Choroid plexus epithelial cell (primary cell): Measurements from ENCODE around the gene NR1H4.
A peak's percentile ranks its signal among the peaks of the same experiment; 100 is the strongest.

Source experiments
- DNase-seq: peaks from one replicate; pipeline ENCODE4 v3.0.0-alpha.2; 2010; ENCODE audit warnings: low read depth
- H3K4me3 ChIP-seq: 2 replicates; pipeline ENCODE4 v1.5.1; 2011; ENCODE audit warnings: low read depth, mild to moderate bottlenecking, control low read depth, low read length, moderate library complexity
- CTCF ChIP-seq: conservative IDR thresholded peaks from 2 replicates; pipeline ENCODE4 v1.5.1; 2011; ENCODE audit warnings: low read depth, mild to moderate bottlenecking, control low read depth, inconsistent platforms, low read length, moderate library complexity

NR1H4 gene

GRCh38 chr12:100481021-100481420 lies 7.4 kb downstream of the NR1H4 start:
- DNase-seq, result peak; percentile 48
- no peak for TF ChIP-seq CTCF
- no peak overlapping the region for H3K4me3 ChIP-seq

GRCh38 chr12:100484183-100484886 lies 10.7 kb downstream of the NR1H4 start:
- DNase-seq, result peak; percentile 89
- no peak for TF ChIP-seq CTCF
- no peak overlapping the region for H3K4me3 ChIP-seq

GRCh38 chr12:100484891-100485471 lies 11.3 kb downstream of the NR1H4 start:
- no peak overlapping the region for H3K4me3 ChIP-seq
- TF ChIP-seq CTCF, result no peak
- peak; percentile 42 for DNase-seq

- TF ChIP-seq CTCF, result no peak
- no peak for DNase-seq
- no peak overlapping the region for H3K4me3 ChIP-seq
Observed at GRCh38 chr12:100485983-100486382, 12.3 kb downstream of the NR1H4 start.

GRCh38 chr12:100489251-100489820 lies 15.7 kb downstream of the NR1H4 start:
- no peak for TF ChIP-seq CTCF
- H3K4me3 ChIP-seq, result no peak overlapping the region
- DNase-seq, result peak; percentile 23

GRCh38 chr12:100490056-100490455 lies 16.4 kb downstream of the NR1H4 start:
- H3K4me3 ChIP-seq, result no peak overlapping the region
- DNase-seq, result no peak
- TF ChIP-seq CTCF, result no peak
